Uterus (tissue), 2 donors: Measurements from ENCODE around the gene SOCS7.

Source experiments
- POLR2A ChIP-seq, 2 donors: fragments of 450-650 bp; IDR thresholded peaks; one replicate each; pipeline ENCODE4 v1.6.1; 2016; ENCODE audit warnings: antibody characterized with exemption in 2 of 2, mild to moderate bottlenecking in 1 of 2, moderate library complexity in 1 of 2
- TF ChIP-seq, protein P1 (sequence below), 4 experiments: fragments of 200-600 bp in 2 of 4; fragments of 450-650 bp in 2 of 4; sonication (generic) in 2 of 4; IDR thresholded peaks; one replicate each; pipeline ENCODE4 v1.5.1; 2016 to 2019; ENCODE audit warnings: antibody characterized with exemption in 4 of 4, mild to moderate bottlenecking in 2 of 4, moderate library complexity in 1 of 4

DNA sequence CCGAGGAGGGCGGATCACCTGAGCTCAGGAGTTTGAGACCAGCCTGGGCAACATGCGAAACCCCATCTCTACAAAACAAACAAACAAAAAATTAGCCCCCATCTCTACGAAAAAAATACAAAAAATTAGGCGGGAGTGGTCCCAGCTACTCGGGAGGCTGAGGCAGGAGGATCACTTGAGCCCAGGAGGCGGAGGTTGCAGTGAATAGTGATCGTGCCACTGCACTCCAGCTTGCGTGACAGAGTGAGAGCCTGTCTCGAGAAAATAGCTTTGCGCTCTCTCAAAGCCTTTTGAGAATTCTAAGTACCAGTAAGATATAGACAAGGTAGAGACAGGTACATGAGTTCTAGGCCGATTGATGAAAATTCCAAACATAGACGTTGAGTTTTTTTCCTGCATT lies 2.0 kb downstream of the SOCS7 start:
- TF ChIP-seq, protein P1, sequence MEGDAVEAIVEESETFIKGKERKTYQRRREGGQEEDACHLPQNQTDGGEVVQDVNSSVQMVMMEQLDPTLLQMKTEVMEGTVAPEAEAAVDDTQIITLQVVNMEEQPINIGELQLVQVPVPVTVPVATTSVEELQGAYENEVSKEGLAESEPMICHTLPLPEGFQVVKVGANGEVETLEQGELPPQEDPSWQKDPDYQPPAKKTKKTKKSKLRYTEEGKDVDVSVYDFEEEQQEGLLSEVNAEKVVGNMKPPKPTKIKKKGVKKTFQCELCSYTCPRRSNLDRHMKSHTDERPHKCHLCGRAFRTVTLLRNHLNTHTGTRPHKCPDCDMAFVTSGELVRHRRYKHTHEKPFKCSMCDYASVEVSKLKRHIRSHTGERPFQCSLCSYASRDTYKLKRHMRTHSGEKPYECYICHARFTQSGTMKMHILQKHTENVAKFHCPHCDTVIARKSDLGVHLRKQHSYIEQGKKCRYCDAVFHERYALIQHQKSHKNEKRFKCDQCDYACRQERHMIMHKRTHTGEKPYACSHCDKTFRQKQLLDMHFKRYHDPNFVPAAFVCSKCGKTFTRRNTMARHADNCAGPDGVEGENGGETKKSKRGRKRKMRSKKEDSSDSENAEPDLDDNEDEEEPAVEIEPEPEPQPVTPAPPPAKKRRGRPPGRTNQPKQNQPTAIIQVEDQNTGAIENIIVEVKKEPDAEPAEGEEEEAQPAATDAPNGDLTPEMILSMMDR (IDR thresholded peaks at IDR 0.05): no peak
- no peak for TF ChIP-seq POLR2A (IDR thresholded peaks at IDR 0.05)
